Tibial artery (tissue), 4 donors: ENCODE data around the gene NUDT21.

ENCODE experiments used
- DNase-seq, 2 donors: peaks; one replicate each; pipeline ENCODE4 v3.0.0-alpha.2; 2019
- H3K27ac ChIP-seq, 2 donors: fragments of 200-600 bp; sonication (generic) in 1 of 2; 1 replicate in 1 of 2; 2 replicates in 1 of 2; pipeline ENCODE4 v1.5.1; 2018 to 2019; ENCODE audit warnings: mild to moderate bottlenecking in 1 of 2
- H3K27me3 ChIP-seq, 2 donors: fragments of 200-600 bp; sonication (generic) in 1 of 2; one replicate each; pipeline versions ENCODE4 v1.5.1 to v1.6.0; 2016 to 2019
- H3K36me3 ChIP-seq, 3 donors: fragments of 200-600 bp; sonication (generic) in 2 of 3; one replicate each; pipeline ENCODE4 v1.5.1; 2016 to 2019; ENCODE audit warnings: mild to moderate bottlenecking in 2 of 3
- H3K4me1 ChIP-seq, 4 donors: fragments of 200-600 bp; sonication (generic) in 2 of 4; 1 replicate in 3 of 4; 2 replicates in 1 of 4; pipeline ENCODE4 v1.5.1; 2016 to 2019
- H3K4me3 ChIP-seq, 2 donors: fragments of 200-600 bp; sonication (generic) in 1 of 2; 1 replicate in 1 of 2; 2 replicates in 1 of 2; pipeline ENCODE4 v1.5.1; 2018 to 2019; ENCODE audit warnings: mild to moderate bottlenecking in 2 of 2
- H3K9me3 ChIP-seq, 3 donors: fragments of 200-600 bp; sonication (generic) in 1 of 3; one replicate each; pipeline ENCODE4 v1.5.1; 2016 to 2019
- intact Hi-C: fragments of 100-400 bp; cut with DNase I; formaldehyde crosslinking; loops from one replicate; pipeline ENCODE4 v1.15.0; 2023; ENCODE audit warnings: low total_unique reads
- TF ChIP-seq, protein P1 (sequence below), 2 experiments: fragments of 200-600 bp in 1 of 2; fragments of 450-650 bp in 1 of 2; IDR thresholded peaks; one replicate each; pipeline ENCODE4 v1.5.1; 2017 to 2019; ENCODE audit warnings: antibody characterized with exemption in 2 of 2, mild to moderate bottlenecking in 1 of 2, moderate library complexity in 1 of 2

NUDT21 gene

DNA sequence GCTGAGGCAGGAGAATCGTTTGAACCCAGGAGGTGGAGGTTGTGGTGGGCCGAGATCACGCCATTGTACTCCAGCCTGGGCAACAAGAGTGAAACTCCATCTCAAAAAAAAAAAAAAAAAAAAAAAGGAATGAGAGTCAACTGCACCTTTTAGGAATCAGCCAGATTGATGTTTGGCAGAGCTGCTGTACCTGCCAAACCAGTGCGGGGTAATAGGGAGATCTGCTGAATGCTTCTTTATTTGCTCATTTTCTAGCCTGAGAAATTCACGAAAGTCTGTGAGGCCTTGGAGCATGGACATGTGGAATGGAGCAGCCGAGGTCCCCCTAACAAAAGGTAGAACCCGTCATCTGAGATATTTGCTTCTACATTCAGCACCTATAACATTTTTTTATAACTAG is 18.6 kb upstream of the NUDT21 start:
- no peaks in the 10 kb centered on the region for H3K4me1 ChIP-seq
- no peak overlapping the region for H3K4me3 ChIP-seq
- intact Hi-C loops: no loop called here
- DNase-seq: no peak
- peaks cover 89 to 99% (median 97%) of the 10 kb centered on the region in 3 donors for H3K36me3 ChIP-seq
- no peak overlapping the region for H3K27ac ChIP-seq
- H3K27me3 ChIP-seq: no peaks in the 10 kb centered on the region
- TF ChIP-seq, protein P1, sequence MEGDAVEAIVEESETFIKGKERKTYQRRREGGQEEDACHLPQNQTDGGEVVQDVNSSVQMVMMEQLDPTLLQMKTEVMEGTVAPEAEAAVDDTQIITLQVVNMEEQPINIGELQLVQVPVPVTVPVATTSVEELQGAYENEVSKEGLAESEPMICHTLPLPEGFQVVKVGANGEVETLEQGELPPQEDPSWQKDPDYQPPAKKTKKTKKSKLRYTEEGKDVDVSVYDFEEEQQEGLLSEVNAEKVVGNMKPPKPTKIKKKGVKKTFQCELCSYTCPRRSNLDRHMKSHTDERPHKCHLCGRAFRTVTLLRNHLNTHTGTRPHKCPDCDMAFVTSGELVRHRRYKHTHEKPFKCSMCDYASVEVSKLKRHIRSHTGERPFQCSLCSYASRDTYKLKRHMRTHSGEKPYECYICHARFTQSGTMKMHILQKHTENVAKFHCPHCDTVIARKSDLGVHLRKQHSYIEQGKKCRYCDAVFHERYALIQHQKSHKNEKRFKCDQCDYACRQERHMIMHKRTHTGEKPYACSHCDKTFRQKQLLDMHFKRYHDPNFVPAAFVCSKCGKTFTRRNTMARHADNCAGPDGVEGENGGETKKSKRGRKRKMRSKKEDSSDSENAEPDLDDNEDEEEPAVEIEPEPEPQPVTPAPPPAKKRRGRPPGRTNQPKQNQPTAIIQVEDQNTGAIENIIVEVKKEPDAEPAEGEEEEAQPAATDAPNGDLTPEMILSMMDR (IDR thresholded peaks at IDR 0.05): no peak
- H3K9me3 ChIP-seq: no peaks in the 10 kb centered on the region

DNA sequence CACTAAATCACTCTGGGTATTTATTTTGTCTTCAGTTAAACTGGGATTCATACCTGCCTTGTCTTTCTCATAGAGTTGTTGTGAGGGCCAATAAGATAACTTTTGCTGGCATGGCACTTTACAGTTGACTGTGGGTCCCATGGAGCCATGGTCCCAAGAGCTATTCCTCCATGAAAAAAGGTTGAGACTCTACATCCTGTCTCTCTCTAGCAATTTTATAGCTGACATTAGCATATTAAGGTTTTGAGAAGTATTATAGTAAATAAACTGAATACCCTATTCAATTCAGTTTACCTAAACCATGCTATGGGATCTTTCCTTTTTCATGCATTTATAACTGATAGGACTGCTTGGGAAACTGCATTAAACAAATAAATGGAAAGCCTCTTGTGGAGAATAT is 17.7 kb upstream of the NUDT21 start:
- no peaks in the 10 kb centered on the region for H3K4me1 ChIP-seq
- H3K4me3 ChIP-seq: no peak overlapping the region
- H3K36me3 ChIP-seq: peaks cover 89 to 98% (median 95%) of the 10 kb centered on the region in 3 donors
- no peaks in the 10 kb centered on the region for H3K9me3 ChIP-seq
- TF ChIP-seq, protein P1 (IDR thresholded peaks at IDR 0.05): no peak
- DNase-seq: no peak
- H3K27me3 ChIP-seq: no peaks in the 10 kb centered on the region
- intact Hi-C loops: no loop called here
- no peak overlapping the region for H3K27ac ChIP-seq

DNA sequence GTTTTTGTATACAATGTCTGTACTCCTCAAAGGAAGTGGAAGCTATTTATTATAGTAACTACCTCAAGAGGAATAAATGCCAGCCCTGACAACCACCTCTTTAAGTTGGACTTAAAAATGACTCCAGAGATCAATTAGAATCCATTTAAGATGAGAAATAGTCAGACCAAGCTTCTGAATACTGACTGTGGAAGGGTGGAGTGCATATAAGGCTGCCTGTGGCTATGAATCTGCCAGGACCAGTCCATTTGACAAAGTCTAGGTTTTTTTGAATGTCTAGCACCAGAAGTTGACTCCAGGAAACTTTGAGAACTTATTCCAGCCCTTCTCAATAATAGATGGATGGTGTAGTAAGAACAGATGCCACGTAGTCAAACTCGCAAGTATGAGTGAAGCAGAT is 15.2 kb upstream of the NUDT21 start:
- Histone ChIP-seq H3K4me1 (no peaks in the 10 kb centered on the region), H3K27ac (no peak overlapping the region), H3K9me3 (no peaks in the 10 kb centered on the region), H3K4me3 (no peak overlapping the region), H3K36me3 (peaks cover 80 to 94% (median 83%) of the 10 kb centered on the region in 3 donors), H3K27me3 (no peaks in the 10 kb centered on the region)
- TF ChIP-seq, protein P1 (IDR thresholded peaks at IDR 0.05): no peak
- intact Hi-C loops: no loop called here
- no peak for DNase-seq

DNA sequence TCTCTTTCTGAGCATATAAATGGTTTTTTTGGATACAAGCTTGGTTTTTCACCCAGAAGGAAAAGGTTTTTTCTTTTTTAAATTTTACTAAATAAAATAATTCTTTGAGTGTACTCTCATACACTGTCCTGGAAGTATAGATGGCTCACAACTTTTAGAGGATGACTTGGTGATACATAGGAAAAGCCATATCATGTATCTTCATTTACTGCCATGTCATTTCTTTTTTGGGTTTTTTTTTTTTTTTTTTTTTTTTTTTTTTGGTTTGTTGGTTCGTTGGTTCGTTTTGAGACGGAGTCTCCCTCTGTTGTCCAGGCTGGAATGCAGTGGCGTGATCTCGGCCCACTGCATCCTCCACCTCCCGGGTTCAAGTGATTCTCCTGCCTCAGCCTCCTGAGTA is 12.0 kb upstream of the NUDT21 start:
- DNase-seq: no peak
- peaks cover 67 to 85% (median 73%) of the 10 kb centered on the region in 3 donors for H3K36me3 ChIP-seq
- no peaks in the 10 kb centered on the region for H3K27me3 ChIP-seq
- H3K4me1 ChIP-seq: no peaks in the 10 kb centered on the region
- intact Hi-C loops: no loop called here
- H3K9me3 ChIP-seq: no peaks in the 10 kb centered on the region
- TF ChIP-seq, protein P1 (IDR thresholded peaks at IDR 0.05): no peak
- H3K27ac ChIP-seq: no peak overlapping the region
- no peak overlapping the region for H3K4me3 ChIP-seq

DNA sequence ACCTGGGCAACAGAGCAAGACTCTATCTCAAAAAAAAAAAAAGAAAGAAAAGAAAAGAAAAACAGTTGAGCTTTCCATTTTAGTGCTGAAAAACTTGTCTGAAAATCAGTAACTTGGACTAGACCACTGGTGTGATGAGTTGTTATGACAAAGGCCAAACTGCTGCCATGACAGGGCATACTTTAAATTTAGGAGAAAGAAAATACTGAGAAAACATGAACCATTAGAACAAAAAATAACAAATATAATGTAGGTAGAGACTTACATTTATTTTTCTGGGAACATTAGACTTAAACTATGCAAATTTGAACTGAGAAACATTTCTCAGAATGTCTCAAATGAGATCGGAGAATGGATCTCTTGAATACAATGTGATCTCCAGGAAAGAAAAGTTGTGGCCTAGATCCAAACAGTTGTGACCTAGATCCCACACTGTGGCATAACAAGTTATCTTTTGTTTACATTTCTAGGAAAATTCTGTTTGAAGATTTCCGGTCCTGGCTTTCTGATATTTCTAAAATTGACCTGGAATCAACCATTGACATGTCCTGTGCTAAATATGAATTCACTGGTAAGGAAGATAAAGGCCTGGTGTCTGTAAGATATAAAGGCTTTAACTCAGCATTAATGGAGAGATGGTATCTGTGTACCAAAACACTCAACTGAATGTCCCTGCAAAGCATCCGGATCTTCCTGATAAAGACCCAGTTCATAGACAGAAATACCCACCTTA is 11.1 kb upstream of the NUDT21 start:
- H3K27me3 ChIP-seq: no peaks in the 10 kb centered on the region
- TF ChIP-seq, protein P1 (IDR thresholded peaks at IDR 0.05): no peak
- no peaks in the 10 kb centered on the region for H3K4me1 ChIP-seq
- H3K36me3 ChIP-seq: peaks cover 62 to 85% (median 73%) of the 10 kb centered on the region in 3 donors
- H3K27ac ChIP-seq: no peak overlapping the region
- intact Hi-C loops: no loop called here
- no peak overlapping the region for H3K4me3 ChIP-seq
- DNase-seq: no peak
- H3K9me3 ChIP-seq: no peaks in the 10 kb centered on the region
